B cell (primary cell): ENCODE results near the gene TTLL8.

Experiments
- CTCF ChIP-seq: fragments of 200-600 bp; IDR thresholded peaks from one replicate; pipeline ENCODE4 v1.8.0; 2022; ENCODE audit warnings: antibody characterized with exemption, mild to moderate bottlenecking
- EZH2 ChIP-seq: IDR thresholded peaks from 2 replicates; pipeline ENCODE4 v1.6.1; 2012; ENCODE audit warnings: borderline replicate concordance, low read depth, mild to moderate bottlenecking, moderate library complexity, low read length; ENCODE audit not compliant: insufficient read depth, poor library complexity, severe bottlenecking

GRCh38 chr22:50022171-50022819 is 35.8 kb downstream of the TTLL8 start:
- no peak for TF ChIP-seq CTCF
- no peak for TF ChIP-seq EZH2
